GM12891 (cell line): ENCODE measurements around the gene SLC9A9.

Source experiments
- PAX5 ChIP-seq: IDR thresholded peaks from 2 replicates; pipeline ENCODE4 v1.6.1; 2011; ENCODE audit warnings: low read length, moderate library complexity, mild to moderate bottlenecking; ENCODE audit not compliant: insufficient read depth, severe bottlenecking
- POLR2A ChIP-seq: IDR thresholded peaks from 2 replicates; pipeline ENCODE4 v1.6.1; 2011; ENCODE audit warnings: low read depth, low read length, control low read depth
- POLR2AphosphoS5 ChIP-seq: IDR thresholded peaks from 2 replicates; pipeline ENCODE4 v1.6.1; 2011; ENCODE audit warnings: low read depth, low read length, control low read depth
- TAF1 ChIP-seq: IDR thresholded peaks from 2 replicates; pipeline ENCODE4 v1.6.1; 2011; ENCODE audit warnings: low read depth, low read length, control low read depth

- TF ChIP-seq POLR2A (no peak), PAX5 (no peak), TAF1 (no peak), POLR2AphosphoS5 (no peak)
These were observed 518.6 kb downstream of the SLC9A9 start for GRCh38 chr3:143329567-143330211.
